ENCODE results near the gene RASAL3.

RASAL3 gene

DNA sequence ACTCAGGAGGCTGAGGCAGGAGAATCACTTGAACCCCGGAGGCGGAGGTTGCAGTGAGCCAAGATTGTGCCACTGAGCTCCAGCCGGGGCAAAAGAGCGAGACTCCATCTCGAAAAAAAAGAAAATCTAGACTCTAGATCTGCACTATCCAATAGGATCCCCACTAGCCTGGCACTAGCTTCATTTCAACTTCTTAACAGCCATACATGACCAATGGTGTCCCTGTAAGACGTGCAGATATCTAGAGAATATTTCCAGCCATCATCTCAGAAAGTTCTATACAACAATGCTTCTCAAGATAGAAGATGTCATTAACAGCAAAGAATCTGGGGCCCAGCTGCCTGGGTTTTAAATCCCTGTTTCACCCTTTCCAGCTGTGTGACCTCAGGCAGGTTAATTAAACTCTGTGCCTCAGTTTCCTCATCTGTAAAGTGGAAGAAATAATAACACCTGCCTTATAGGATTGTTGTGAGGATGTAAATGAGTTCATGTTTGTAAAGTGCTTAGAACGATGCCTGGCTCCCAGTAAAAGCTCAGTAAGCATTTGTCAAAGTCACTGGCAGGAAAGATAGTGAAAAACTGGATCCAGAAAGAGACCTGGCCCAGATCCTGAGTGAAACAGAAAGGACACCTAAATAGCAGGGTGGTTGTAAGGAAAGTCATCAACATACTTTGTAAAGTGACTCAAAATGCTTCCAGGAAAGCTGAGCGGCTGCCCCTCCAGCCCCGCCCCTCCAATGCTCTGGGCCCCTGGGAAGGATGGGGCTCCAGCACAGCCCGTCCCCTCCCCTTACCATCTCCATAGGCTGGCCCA lies 28.1 kb downstream of the RASAL3 start:
- no peak overlapping the region for H3K4me3 ChIP-seq (ENCODE audit: low read depth in 1 of 2, low read length in 2 of 2)
- peaks cover 18% of the 10 kb centered on the region for H3K4me1 ChIP-seq (ENCODE audit: insufficient read depth, low read length)
- ATAC-seq (ENCODE audit: insufficient read depth, low read depth) (no peak), DNase-seq (no peak)
- H2AFZ ChIP-seq (ENCODE audit: low read depth, low read length) = no peak overlapping the region
- no peak overlapping the region for H3K4me2 ChIP-seq (ENCODE audit: insufficient read depth, low read length)
- no peaks in the 10 kb centered on the region for H3K27me3 ChIP-seq (ENCODE audit: insufficient read depth, low read length, poor library complexity)
- no peaks in the 10 kb centered on the region for H3K9me3 ChIP-seq (ENCODE audit: insufficient read depth, low read length, severe bottlenecking)
- no peaks in the 10 kb centered on the region; the same call in 1 of the 2 replicates for H3K36me3 ChIP-seq (ENCODE audit: insufficient read depth, low read length)
- TF ChIP-seq, protein P1, sequence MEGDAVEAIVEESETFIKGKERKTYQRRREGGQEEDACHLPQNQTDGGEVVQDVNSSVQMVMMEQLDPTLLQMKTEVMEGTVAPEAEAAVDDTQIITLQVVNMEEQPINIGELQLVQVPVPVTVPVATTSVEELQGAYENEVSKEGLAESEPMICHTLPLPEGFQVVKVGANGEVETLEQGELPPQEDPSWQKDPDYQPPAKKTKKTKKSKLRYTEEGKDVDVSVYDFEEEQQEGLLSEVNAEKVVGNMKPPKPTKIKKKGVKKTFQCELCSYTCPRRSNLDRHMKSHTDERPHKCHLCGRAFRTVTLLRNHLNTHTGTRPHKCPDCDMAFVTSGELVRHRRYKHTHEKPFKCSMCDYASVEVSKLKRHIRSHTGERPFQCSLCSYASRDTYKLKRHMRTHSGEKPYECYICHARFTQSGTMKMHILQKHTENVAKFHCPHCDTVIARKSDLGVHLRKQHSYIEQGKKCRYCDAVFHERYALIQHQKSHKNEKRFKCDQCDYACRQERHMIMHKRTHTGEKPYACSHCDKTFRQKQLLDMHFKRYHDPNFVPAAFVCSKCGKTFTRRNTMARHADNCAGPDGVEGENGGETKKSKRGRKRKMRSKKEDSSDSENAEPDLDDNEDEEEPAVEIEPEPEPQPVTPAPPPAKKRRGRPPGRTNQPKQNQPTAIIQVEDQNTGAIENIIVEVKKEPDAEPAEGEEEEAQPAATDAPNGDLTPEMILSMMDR (IDR thresholded peaks at IDR 0.05; ENCODE audit: borderline replicate concordance, extremely low read depth, low read length, poor library complexity, severe bottlenecking) = no peak
- no peak for TF ChIP-seq EZH2 (IDR thresholded peaks at IDR 0.05; ENCODE audit: borderline replicate concordance, low read depth, low read length, severe bottlenecking)
- H3K27ac ChIP-seq (ENCODE audit: low read length) = no peak overlapping the region
- H3K9ac ChIP-seq (ENCODE audit: low read depth, low read length) = no peak overlapping the region
- peaks cover 16% of the 10 kb centered on the region for H3K79me2 ChIP-seq (ENCODE audit: insufficient read depth, low read length)
- H4K20me1 ChIP-seq (ENCODE audit: insufficient read depth, low read length) = peaks cover 7% of the 10 kb centered on the region

DNA sequence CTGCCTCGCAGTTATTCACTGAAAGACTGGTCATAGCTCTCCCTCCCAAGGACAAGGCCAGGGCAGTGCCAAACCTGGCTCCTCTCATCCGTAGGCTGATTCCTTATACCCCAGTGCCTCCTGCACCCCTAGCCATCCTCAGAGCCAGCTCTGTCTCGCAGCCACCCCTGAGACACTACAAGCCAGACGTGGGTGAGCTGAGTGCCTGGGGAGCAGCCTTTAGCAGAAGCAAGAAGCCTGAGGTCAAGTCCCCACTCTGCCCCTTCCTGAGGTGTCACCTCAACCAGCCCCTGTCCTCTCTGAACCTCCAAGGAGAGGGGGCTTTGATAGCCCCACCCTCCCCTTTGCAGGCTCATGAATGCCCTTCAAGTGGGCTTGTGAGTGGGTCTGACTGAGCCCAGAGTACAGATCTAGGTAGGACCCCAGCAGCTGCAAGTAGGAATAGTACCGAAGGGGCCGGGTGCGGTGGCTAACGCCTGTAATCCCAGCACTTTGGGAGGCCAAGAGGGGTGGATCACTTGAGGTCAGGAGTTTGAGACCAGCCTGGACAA lies 30.8 kb downstream of the RASAL3 start:
- Histone ChIP-seq H3K4me1 (ENCODE audit: insufficient read depth, low read length) (peaks cover 37% of the 10 kb centered on the region), H3K27me3 (ENCODE audit: insufficient read depth, low read length, poor library complexity) (no peaks in the 10 kb centered on the region), H2AFZ (ENCODE audit: low read depth, low read length) (peak overlapping the region; percentile 70), H3K4me3 (ENCODE audit: low read depth in 1 of 2, low read length in 2 of 2) (peak overlapping the region in 1 of 2 experiments; percentile 72; a peak in 3 of 4 replicates), H3K9ac (ENCODE audit: low read depth, low read length) (peak overlapping the region; percentile 72), H3K36me3 (ENCODE audit: insufficient read depth, low read length) (peaks cover 25% of the 10 kb centered on the region), H3K4me2 (ENCODE audit: insufficient read depth, low read length) (peak overlapping the region; percentile 74), H3K79me2 (ENCODE audit: insufficient read depth, low read length) (peaks cover 43% of the 10 kb centered on the region), H4K20me1 (ENCODE audit: insufficient read depth, low read length) (peaks cover 32% of the 10 kb centered on the region), H3K9me3 (ENCODE audit: insufficient read depth, low read length, severe bottlenecking) (no peaks in the 10 kb centered on the region), H3K27ac (ENCODE audit: low read length) (peak overlapping the region; percentile 87)
- ATAC-seq (ENCODE audit: insufficient read depth, low read depth) (peak; percentile 2; the same call in 1 of the 3 replicates), DNase-seq (no peak)
- TF ChIP-seq, protein P1 (IDR thresholded peaks at IDR 0.05; ENCODE audit: borderline replicate concordance, extremely low read depth, low read length, poor library complexity, severe bottlenecking) = no peak
- TF ChIP-seq EZH2 (IDR thresholded peaks at IDR 0.05; ENCODE audit: borderline replicate concordance, low read depth, low read length, severe bottlenecking) = no peak

DNA sequence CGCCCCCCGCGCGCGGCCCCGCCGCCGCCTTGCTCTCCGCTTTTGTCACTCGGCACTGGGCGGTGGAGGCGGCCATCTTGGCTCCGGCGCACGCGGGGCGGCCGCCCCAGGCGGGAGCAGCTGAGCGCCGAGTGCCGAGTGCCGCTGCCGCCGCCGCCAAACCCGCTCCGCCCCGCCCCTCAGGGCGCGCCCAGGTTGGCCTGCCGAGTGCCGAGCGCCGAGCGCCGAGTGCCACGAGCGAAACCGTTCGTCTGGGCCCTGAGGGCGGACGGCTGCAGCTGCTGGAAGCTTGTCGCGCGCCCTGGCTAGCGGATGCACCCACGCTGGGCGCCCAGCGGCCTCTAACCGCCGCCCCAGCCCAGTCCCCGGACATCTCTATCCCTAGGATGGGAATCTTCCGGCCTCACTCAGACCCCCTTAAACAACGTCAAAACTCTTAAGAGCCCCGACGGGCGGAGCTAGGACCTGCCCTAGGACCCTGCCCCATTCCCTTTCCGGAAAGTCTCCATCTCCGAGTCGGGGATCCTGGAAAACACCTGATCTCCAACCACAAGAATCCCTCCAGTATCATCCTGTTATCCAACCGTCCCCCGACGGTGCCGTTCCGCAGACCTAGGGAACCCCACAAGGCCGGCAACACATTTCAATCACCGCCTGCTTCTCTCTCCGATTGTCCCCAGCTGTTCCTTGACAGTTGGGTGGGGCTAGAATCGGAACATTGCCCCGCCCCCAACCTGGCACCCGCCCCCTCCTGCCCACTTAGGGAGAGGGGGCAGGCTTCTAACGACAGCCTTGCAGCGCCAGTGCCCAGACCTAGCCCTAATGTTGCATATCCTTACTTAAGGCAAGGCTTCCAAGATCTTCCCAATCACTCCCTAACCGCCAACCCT lies 31.5 kb downstream of the RASAL3 start:
- H4K20me1 ChIP-seq (ENCODE audit: insufficient read depth, low read length) = peaks cover 38% of the 10 kb centered on the region
- TF ChIP-seq, protein P1 (IDR thresholded peaks at IDR 0.05; ENCODE audit: borderline replicate concordance, extremely low read depth, low read length, poor library complexity, severe bottlenecking) = no peak
- no peak for TF ChIP-seq EZH2 (IDR thresholded peaks at IDR 0.05; ENCODE audit: borderline replicate concordance, low read depth, low read length, severe bottlenecking)
- peak overlapping the region; percentile 68 to 72 for H3K4me3 ChIP-seq (ENCODE audit: low read depth in 1 of 2, low read length in 2 of 2)
- no peaks in the 10 kb centered on the region for H3K9me3 ChIP-seq (ENCODE audit: insufficient read depth, low read length, severe bottlenecking)
- H3K36me3 ChIP-seq (ENCODE audit: insufficient read depth, low read length) = peaks cover 32% of the 10 kb centered on the region
- ATAC-seq (ENCODE audit: insufficient read depth, low read depth) = peak; percentile 73
- peak overlapping the region; percentile 70 for H2AFZ ChIP-seq (ENCODE audit: low read depth, low read length)
- peak overlapping the region; percentile 72 for H3K9ac ChIP-seq (ENCODE audit: low read depth, low read length)
- H3K79me2 ChIP-seq (ENCODE audit: insufficient read depth, low read length) = peaks cover 49% of the 10 kb centered on the region
- H3K4me1 ChIP-seq (ENCODE audit: insufficient read depth, low read length) = peaks cover 40% of the 10 kb centered on the region
- H3K4me2 ChIP-seq (ENCODE audit: insufficient read depth, low read length) = peak overlapping the region; percentile 74
- DNase-seq = peak; percentile 95
- H3K27me3 ChIP-seq (ENCODE audit: insufficient read depth, low read length, poor library complexity) = no peaks in the 10 kb centered on the region
- H3K27ac ChIP-seq (ENCODE audit: low read length) = peak overlapping the region; percentile 87

All from DND-41 (cell line).